GM13976 (cell line): ENCODE measurements around the gene HID1.

Source experiments
- DNase-seq: peaks from one replicate; pipeline ENCODE4 v3.0.0; 2012; ENCODE audit warnings: low spot score
- in situ Hi-C: fragments of 300-500 bp; cut with MboI; formaldehyde crosslinking; loops from one replicate; pipeline ENCODE4 v1.12.0; 2022; ENCODE audit warnings: low sequenced_read_pairs, mixed read lengths, inconsistent platforms; ENCODE audit not compliant: unreplicated experiment
- TF ChIP-seq, protein P1 (sequence below): IDR thresholded peaks from 2 replicates; pipeline ENCODE4 v1.5.1; 2012; ENCODE audit warnings: borderline replicate concordance, mild to moderate bottlenecking; ENCODE audit not compliant: insufficient read depth; ENCODE audit errors: extremely low read depth, missing control alignments, control extremely low read depth

HID1 gene

DNA sequence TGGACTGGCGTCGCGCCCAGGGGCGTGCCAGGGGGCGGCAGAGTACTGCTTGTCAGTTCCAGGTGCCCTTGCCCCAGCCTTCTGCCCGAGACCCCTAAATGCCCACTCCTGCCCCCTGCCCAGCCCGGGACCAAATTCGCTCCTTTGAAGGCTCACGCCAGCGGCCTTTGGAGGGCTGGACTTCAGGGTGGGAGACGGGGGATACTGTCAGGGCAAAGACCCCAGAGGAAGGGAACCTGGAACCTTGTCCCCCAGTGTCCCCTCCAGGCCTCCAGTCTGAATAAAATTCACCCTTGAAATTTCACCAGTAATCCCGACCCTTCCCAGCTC is 36.1 kb downstream of the HID1 start:
- no peak for DNase-seq
- in situ Hi-C loops: no loop called here
- TF ChIP-seq, protein P1, sequence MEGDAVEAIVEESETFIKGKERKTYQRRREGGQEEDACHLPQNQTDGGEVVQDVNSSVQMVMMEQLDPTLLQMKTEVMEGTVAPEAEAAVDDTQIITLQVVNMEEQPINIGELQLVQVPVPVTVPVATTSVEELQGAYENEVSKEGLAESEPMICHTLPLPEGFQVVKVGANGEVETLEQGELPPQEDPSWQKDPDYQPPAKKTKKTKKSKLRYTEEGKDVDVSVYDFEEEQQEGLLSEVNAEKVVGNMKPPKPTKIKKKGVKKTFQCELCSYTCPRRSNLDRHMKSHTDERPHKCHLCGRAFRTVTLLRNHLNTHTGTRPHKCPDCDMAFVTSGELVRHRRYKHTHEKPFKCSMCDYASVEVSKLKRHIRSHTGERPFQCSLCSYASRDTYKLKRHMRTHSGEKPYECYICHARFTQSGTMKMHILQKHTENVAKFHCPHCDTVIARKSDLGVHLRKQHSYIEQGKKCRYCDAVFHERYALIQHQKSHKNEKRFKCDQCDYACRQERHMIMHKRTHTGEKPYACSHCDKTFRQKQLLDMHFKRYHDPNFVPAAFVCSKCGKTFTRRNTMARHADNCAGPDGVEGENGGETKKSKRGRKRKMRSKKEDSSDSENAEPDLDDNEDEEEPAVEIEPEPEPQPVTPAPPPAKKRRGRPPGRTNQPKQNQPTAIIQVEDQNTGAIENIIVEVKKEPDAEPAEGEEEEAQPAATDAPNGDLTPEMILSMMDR: no peak

DNA sequence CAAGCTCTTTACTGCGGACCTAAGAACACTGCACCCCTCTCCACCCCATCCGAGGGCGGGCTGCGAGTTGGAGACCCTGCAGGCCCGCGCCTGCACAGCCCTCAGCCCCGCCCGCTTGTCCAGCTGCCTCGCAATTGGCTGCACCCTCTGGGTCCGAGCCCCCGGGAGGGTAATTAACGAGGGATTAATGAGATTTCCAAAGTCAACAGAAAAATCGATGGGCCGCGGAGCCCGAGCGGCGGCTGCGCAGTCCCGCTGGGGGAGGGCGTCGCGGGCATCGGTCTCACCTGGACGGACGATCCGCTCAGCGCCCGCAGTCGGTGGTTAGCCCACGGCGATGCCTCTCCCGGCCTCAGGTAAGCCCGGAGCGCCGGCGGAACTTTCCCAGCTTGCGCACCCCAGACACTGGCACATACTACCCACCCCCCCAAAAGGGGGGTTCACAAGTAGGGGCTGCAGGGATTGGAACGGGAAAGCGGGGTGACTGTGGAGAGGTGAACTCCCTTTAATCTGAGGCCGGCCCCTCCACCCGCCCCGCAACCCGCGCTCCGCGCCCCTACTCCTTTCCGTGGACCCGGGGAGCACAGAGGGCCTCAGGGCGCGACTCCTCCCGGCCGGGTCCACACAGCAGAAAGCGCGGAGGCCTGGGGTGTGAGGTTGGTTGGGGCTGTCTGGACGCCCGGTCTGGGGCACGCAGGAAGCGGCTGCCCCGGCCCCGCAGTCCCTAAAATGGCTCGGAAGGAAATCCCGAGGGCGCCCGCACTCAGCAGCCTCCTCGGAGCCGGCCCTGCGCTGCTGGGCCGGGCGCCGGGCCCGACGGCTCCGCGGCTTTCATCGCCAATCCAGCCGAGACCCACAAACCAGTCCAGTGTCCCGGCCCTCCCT is 36.7 kb downstream of the HID1 start, which contains the start of gene OTOP3:
OTOP3 (plus strand) TSS at position 314 of the 885 bp plus-strand sequence; CDS start at position 338, 24 bp downstream.
- DNase-seq: no peak
- in situ Hi-C loops: no loop called here
- TF ChIP-seq, protein P1: no peak

DNA sequence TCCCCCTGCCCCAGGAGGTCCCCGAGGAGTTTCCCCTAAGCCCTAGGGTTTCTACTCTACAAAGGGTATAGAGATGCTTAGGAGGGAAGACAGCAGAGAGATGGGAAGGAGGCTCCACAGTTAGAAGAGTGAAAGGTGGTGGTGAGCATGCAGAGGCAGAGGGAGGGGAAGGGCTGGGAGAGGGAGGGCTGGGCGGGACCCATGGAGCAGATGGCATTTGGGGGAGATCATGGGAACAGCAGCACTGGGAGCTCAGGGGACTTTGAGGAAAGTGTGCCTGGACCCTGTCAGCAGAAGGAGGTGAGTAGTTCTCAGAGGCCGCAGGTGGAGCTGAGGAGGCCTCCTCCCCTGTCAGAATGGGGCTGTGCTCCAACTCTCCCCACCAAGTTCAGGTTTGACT is 37.5 kb downstream of the HID1 start:
- DNase-seq: no peak
- TF ChIP-seq, protein P1: no peak
- in situ Hi-C loops: no loop called here

DNA sequence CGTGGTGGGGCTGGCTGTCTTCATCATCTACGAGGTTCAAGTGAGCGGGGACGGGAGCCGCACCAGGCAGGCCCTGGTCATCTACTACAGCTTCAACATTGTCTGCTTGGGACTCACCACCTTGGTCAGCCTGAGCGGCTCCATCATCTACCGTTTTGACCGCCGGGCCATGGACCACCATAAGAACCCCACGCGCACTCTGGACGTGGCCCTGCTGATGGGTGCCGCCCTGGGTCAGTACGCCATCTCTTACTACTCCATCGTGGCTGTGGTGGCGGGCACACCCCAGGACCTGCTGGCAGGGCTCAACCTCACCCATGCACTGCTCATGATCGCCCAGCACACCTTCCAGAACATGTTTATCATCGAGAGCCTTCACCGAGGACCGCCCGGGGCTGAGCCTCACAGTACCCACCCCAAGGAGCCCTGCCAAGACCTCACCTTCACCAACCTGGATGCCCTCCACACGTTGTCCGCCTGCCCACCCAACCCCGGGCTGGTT is 42.0 kb downstream of the HID1 start:
- in situ Hi-C loops: no loop called here
- TF ChIP-seq, protein P1: no peak
- DNase-seq: no peak

DNA sequence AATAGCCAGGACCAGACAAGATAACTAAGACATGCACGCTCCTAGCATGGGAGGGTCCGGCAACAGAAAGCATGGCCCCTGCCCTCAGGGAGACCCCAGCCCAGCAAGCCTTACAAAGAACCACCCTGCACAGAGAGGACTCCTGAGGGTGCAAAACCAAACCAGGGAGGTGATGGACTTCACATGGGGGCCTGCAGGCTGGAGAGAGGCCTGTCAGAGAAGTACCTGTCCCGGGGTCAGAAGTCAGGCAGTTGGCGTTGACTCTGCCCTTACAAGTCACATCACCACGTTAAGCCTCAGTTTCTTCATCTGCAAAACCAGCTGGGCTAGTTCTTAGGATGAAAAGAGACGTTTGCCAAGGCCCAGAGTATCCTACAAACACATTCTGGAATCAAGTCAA is 43.8 kb downstream of the HID1 start:
- TF ChIP-seq, protein P1: no peak
- in situ Hi-C loops: no loop called here
- no peak for DNase-seq

DNA sequence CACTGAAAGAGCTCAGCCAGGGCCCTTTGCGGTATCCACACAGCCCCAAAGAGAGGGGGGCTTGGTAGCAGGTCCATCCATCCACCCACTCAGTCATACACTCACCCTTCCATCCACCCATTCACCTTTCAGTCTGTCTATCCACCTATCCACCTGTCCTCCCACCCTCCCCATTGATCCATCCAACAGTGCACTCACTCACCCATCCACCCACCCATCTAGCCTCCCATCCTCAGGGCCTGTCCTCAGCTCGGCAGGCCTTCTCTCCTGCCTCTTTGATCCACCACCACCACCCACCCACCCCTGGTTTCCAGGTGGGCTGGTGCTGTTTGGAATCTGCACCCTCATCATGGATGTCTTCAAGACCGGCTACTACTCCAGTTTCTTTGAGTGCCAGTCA is 47.3 kb downstream of the HID1 start:
- TF ChIP-seq, protein P1: no peak
- in situ Hi-C loops: no loop called here
- no peak for DNase-seq
